ENCODE measurements around the gene CRABP2. TPM values are rescaled to one million over a fixed set of nuclear protein-coding genes. Genes with fewer than 3 reads are reported as not detected.

Gene CRABP2
- total RNA-seq, 1 experiment from 2014 or later, result 209 TPM

- no peak for TF ChIP-seq CBX3 (IDR thresholded peaks at IDR 0.05; ENCODE audit: low read depth)
- no peak for TF ChIP-seq EZH2 (IDR thresholded peaks at IDR 0.05)
- no peak for TF ChIP-seq EGR1 (IDR thresholded peaks at IDR 0.05; ENCODE audit: low read depth)
- no peak for TF ChIP-seq SRF (IDR thresholded peaks at IDR 0.05; ENCODE audit: low read depth)
- no peak for TF ChIP-seq RAD21 (IDR thresholded peaks at IDR 0.05; ENCODE audit: low read depth)
- no peak for TF ChIP-seq REST (IDR thresholded peaks at IDR 0.05; ENCODE audit: low read depth)
- TF ChIP-seq TCF7L2 (IDR thresholded peaks at IDR 0.05; ENCODE audit: borderline replicate concordance, extremely low read depth, insufficient read depth, insufficient read length), result no peak
- no peak for TF ChIP-seq POLR2AphosphoS5 (IDR thresholded peaks at IDR 0.05; ENCODE audit: low read depth, low read length)
- no peak for TF ChIP-seq JUND (IDR thresholded peaks at IDR 0.05)
- TF ChIP-seq ELF1 (IDR thresholded peaks at IDR 0.05; ENCODE audit: borderline replicate concordance, low read depth), result no peak
- TF ChIP-seq SIN3A (IDR thresholded peaks at IDR 0.05; ENCODE audit: low read depth), result no peak
- TF ChIP-seq FOSL1 (IDR thresholded peaks at IDR 0.05; ENCODE audit: low read depth), result no peak
- no peak for TF ChIP-seq ZNF274 (IDR thresholded peaks at IDR 0.05; ENCODE audit: low read depth, low read length)
- TF ChIP-seq POLR2A (IDR thresholded peaks at IDR 0.05; ENCODE audit: borderline replicate concordance, extremely low read depth, insufficient read depth, insufficient read length), result no peak
- TF ChIP-seq ZFX (IDR thresholded peaks at IDR 0.05), result no peak
- H3K4me3 ChIP-seq (replicated peaks in 1 of 2; ENCODE audit: low read depth in 1 of 2, low read length in 2 of 2), result no peak overlapping the region
- H3K4me2 ChIP-seq (ENCODE audit: low read length), result no peak overlapping the region
- RAD21 ChIA-PET (ENCODE audit: low non-redundant PET in 1 of 2, low total read pairs in 2 of 2, uncharacterized antibody in 2 of 2, unreplicated experiment in 2 of 2), result no interaction called here
- H3K4me1 ChIP-seq (ENCODE audit: control insufficient read depth in 1 of 2, insufficient read depth in 2 of 2, low read length in 2 of 2), result peaks cover 13 to 26% of the 10 kb centered on the region in 2 experiments
- H3K27ac ChIP-seq (ENCODE audit: low read depth, low read length), result no peak overlapping the region
- no peak overlapping the region for H3K9ac ChIP-seq (ENCODE audit: low read length)
- CTCF ChIA-PET, result no interaction called here
- no peaks in the 10 kb centered on the region for H3K9me2 ChIP-seq (ENCODE audit: insufficient read depth)
- BruUV-seq (replicated peaks), result no TSS peak
- no peaks in the 10 kb centered on the region for H3K36me3 ChIP-seq (ENCODE audit: control insufficient read depth in 1 of 2, insufficient read depth in 2 of 2, low read length in 2 of 2)
- intact Hi-C loops (cut with micrococcal nuclease), result no loop called here
- no peaks in the 10 kb centered on the region for H3K79me2 ChIP-seq (ENCODE audit: insufficient read depth, low read length)
- no peak overlapping the region for H2AFZ ChIP-seq (ENCODE audit: low read depth, low read length, poor library complexity, severe bottlenecking)
- DNase-seq (ENCODE audit: low read depth, low spot score) (no peak), ATAC-seq (no peak)
- POLR2A ChIA-PET, result interaction anchor here (1.6 kb wide), 1 partner anchor 12 kb away, joined by 4 read pairs; no protein-coding TSS in a partner anchor
- no peaks in the 10 kb centered on the region for H3K27me3 ChIP-seq (ENCODE audit: insufficient read depth, low read length)
- H4K20me1 ChIP-seq (ENCODE audit: insufficient read depth), result no peaks in the 10 kb centered on the region
- H3K9me3 ChIP-seq (ENCODE audit: control insufficient read depth in 1 of 2, insufficient read depth in 1 of 2, low read depth in 1 of 2, low read length in 2 of 2), result no peaks in the 10 kb centered on the region
These were observed 31.8 kb downstream of the CRABP2 start for GRCh38 chr1:156673387-156674121.

Data from HCT116 (cell line).